SK-N-SH (cell line): Measurements from ENCODE around the gene MAPK12. TPM values are rescaled to one million over a fixed set of nuclear protein-coding genes. Genes with fewer than 3 reads are reported as not detected.
A peak's percentile ranks its signal among the peaks of the same experiment; 100 is the strongest.

Experiments used
- CTCF ChIA-PET: fragments of 300-600, 350-600 bp; formaldehyde crosslinking; extraction: SDS; loops from one replicate; lab custom pipeline; 2021; lab: Yijun Ruan, JAX
- POLR2A ChIA-PET: fragments of 350-600 bp; sonication (Branson Sonifier 250); formaldehyde crosslinking; extraction: SDS; loops from one replicate; lab custom pipeline; 2020; ENCODE audit warnings: antibody characterized with exemption, inconsistent platforms; lab: Yijun Ruan, JAX
- DNase-seq: peaks from one replicate; pipeline ENCODE4 v3.0.0; 2012
- H2AFZ ChIP-seq: fragments of 200-600 bp; sonication (generic); 2 replicates; pipeline ENCODE4 v1.8.1; 2016; ENCODE audit warnings: antibody characterized with exemption, mild to moderate bottlenecking, low read depth
- H3F3A ChIP-seq: fragments of 200-600 bp; sonication (generic); replicated peaks from 2 replicates; pipeline ENCODE3; 2016; ENCODE audit warnings: antibody characterized with exemption, mild to moderate bottlenecking; ENCODE audit not compliant: insufficient read depth
- H3K27ac ChIP-seq, 2 experiments: fragments of 200-500 bp in 1 of 2; fragments of 200-600 bp in 1 of 2; sonication (Bioruptor generic) in 1 of 2; sonication (generic), shearing (Covaris generic) in 1 of 2; 2 replicates each; pipeline versions ENCODE4 v1.5.1 to v1.6.1; 2014 to 2016; ENCODE audit warnings: low read depth in 2 of 2, inconsistent platforms in 1 of 2, low read length in 1 of 2, mild to moderate bottlenecking in 1 of 2, mixed read lengths in 1 of 2
- H3K27me3 ChIP-seq: fragments of 200-600 bp; sonication (generic), shearing (Covaris generic); 2 replicates; pipeline ENCODE4 v1.6.1; 2016; ENCODE audit warnings: mixed run types; ENCODE audit not compliant: insufficient read depth
- H3K36me3 ChIP-seq, 2 experiments: fragments of 200-500 bp in 1 of 2; fragments of 200-600 bp in 1 of 2; sonication (Bioruptor generic) in 1 of 2; sonication (generic) in 1 of 2; replicated peaks in 1 of 2; 2 replicates each; pipeline versions ENCODE3 to v1.5.1; 2014 to 2016; ENCODE audit warnings: low read length in 1 of 2, mild to moderate bottlenecking in 1 of 2; ENCODE audit not compliant: insufficient read depth in 2 of 2, control insufficient read depth in 1 of 2
- H3K4me1 ChIP-seq, 2 experiments: fragments of 200-500 bp in 1 of 2; fragments of 200-600 bp in 1 of 2; sonication (Bioruptor generic) in 1 of 2; sonication (generic), shearing (Covaris generic) in 1 of 2; 2 replicates each; pipeline versions ENCODE4 v1.5.1 to v1.6.1; 2014 to 2016; ENCODE audit warnings: low read depth in 1 of 2, low read length in 1 of 2, mixed run types in 1 of 2; ENCODE audit not compliant: insufficient read depth in 2 of 2, control insufficient read depth in 1 of 2
- H3K4me2 ChIP-seq: fragments of 200-600 bp; sonication (generic), shearing (Covaris generic); 2 replicates; pipeline ENCODE4 v1.6.1; 2017; ENCODE audit warnings: mixed run types
- H3K4me3 ChIP-seq, 2 experiments: fragments of 200-500 bp in 1 of 2; fragments of 200-600 bp in 1 of 2; sonication (Bioruptor generic) in 1 of 2; sonication (generic), shearing (Covaris generic) in 1 of 2; 2 replicates each; pipeline versions ENCODE4 v1.5.1 to v1.8.1; 2014 to 2016; ENCODE audit warnings: low read depth in 2 of 2, inconsistent platforms in 1 of 2, low read length in 1 of 2, mild to moderate bottlenecking in 1 of 2, mixed read lengths in 1 of 2, moderate library complexity in 1 of 2
- H3K79me2 ChIP-seq: fragments of 200-600 bp; sonication (generic); 2 replicates; pipeline ENCODE4 v1.8.1; 2017; ENCODE audit warnings: mild to moderate bottlenecking; ENCODE audit not compliant: insufficient read depth
- H3K9ac ChIP-seq: fragments of 200-600 bp; sonication (generic); 2 replicates; pipeline ENCODE4 v1.6.1; 2017; ENCODE audit warnings: mixed run types
- H3K9me2 ChIP-seq: fragments of 200-600 bp; sonication (generic); 2 replicates; pipeline ENCODE4 v1.6.1; 2017; ENCODE audit warnings: mixed run types
- H3K9me3 ChIP-seq: fragments of 200-600 bp; sonication (generic); 2 replicates; pipeline ENCODE4 v1.6.1; 2017; ENCODE audit warnings: mixed run types, mild to moderate bottlenecking, moderate library complexity
- H4K20me1 ChIP-seq: fragments of 200-600 bp; sonication (generic); 2 replicates; pipeline ENCODE4 v1.6.1; 2017; ENCODE audit warnings: mild to moderate bottlenecking, mixed run types; ENCODE audit not compliant: insufficient read depth
- CHD2 ChIP-seq: fragments of 150-350 bp; IDR thresholded peaks from 2 replicates; pipeline ENCODE4 v1.6.1; 2018; ENCODE audit warnings: low read length; ENCODE audit not compliant: partially characterized antibody
- ELF1 ChIP-seq: IDR thresholded peaks from 2 replicates; pipeline ENCODE4 v1.4.0; 2012
- FOSL2 ChIP-seq: IDR thresholded peaks from 2 replicates; pipeline ENCODE4 v1.4.0; 2012; ENCODE audit warnings: low read depth, mild to moderate bottlenecking, moderate library complexity, borderline replicate concordance
- IRF3 ChIP-seq: fragments of 150-350 bp; IDR thresholded peaks from 2 replicates; pipeline ENCODE4 v1.6.1; 2016; ENCODE audit warnings: mild to moderate bottlenecking, low read depth, low read length
- JUND ChIP-seq: IDR thresholded peaks from 2 replicates; pipeline ENCODE4 v1.4.0; 2012
- MXI1 ChIP-seq: IDR thresholded peaks from 2 replicates; pipeline ENCODE4 v1.6.1; 2012; ENCODE audit warnings: mild to moderate bottlenecking, low read depth, low read length, improper control_type of control experiment
- RCOR1 ChIP-seq: fragments of 150-350 bp; IDR thresholded peaks from 2 replicates; pipeline ENCODE4 v1.6.1; 2017; ENCODE audit warnings: antibody characterized with exemption, low read length
- SIN3A ChIP-seq: IDR thresholded peaks from 2 replicates; pipeline ENCODE4 v1.6.1; 2012; ENCODE audit warnings: low read depth, mild to moderate bottlenecking, low read length, moderate library complexity, borderline replicate concordance
- USF1 ChIP-seq: IDR thresholded peaks from 2 replicates; pipeline ENCODE4 v1.4.0; 2012; ENCODE audit warnings: low read depth, borderline replicate concordance
- ZBTB33 ChIP-seq: IDR thresholded peaks from 2 replicates; pipeline ENCODE4 v1.4.0; 2012; ENCODE audit warnings: low read depth, borderline replicate concordance
- WGBS: methylation state at CpG from one replicate; pipeline ENCODE4 v1.1.6; 2017; ENCODE audit warnings: low lambda C conversion rate; 5-methylcytosine and 5-hydroxymethylcytosine counted together
- polyA plus RNA-seq, 3 experiments: library from polyadenylated mRNA; depleted of rRNA; stranded (reverse); fragments of >200 nt; gene quantifications; 2 replicates each; pipeline ENCODE4 v1.2.3, GENCODE V29; 2012

The MAPK12 gene
- polyA plus RNA-seq, 1 of the 3 experiments (the other 2 are of a cell fraction), result 118 TPM

- no peak for TF ChIP-seq USF1
- TF ChIP-seq, all 33 proteins: peak for 0
These were observed 36.2 kb upstream of the MAPK12 start (continued) for GRCh38 chr22:50297510-50298265.

- POLR2A ChIA-PET, result interaction anchor here (0.5 kb wide), 1 partner anchor 9 kb away, joined by 3 read pairs; no protein-coding TSS in a partner anchor
- H3K4me1 ChIP-seq, result peaks cover 19 to 27% of the 10 kb centered on the region in 2 experiments; a peak in 3 of 4 replicates
- no peak overlapping the region for H3K9ac ChIP-seq
- WGBS, result 92% methylated on average over 10 of the region's 29 CpGs
- peaks cover 13% of the 10 kb centered on the region for H3F3A ChIP-seq
- no peaks in the 10 kb centered on the region for H3K9me2 ChIP-seq
- H3K27ac ChIP-seq, result peak overlapping the region; percentile 6 to 14; a peak in 2 of 4 replicates
- peaks cover 99% of the 10 kb centered on the region for H3K79me2 ChIP-seq
- no peak overlapping the region for H3K4me3 ChIP-seq
- peaks cover 0 to 4% of the 10 kb centered on the region in 2 experiments for H3K36me3 ChIP-seq
- TF ChIP-seq JUND (no peak), FOSL2 (no peak), RCOR1 (no peak)
- no peaks in the 10 kb centered on the region for H3K9me3 ChIP-seq
- H2AFZ ChIP-seq, result no peak overlapping the region
- no peaks in the 10 kb centered on the region for H3K27me3 ChIP-seq
- CTCF ChIA-PET, result interaction anchor here (0.6 to 2.4 kb wide), 5 partner anchors 11 to 45 kb away, joined by 3 to 9 read pairs (median 3); no protein-coding TSS in a partner anchor
- DNase-seq, result no peak
- H3K4me2 ChIP-seq, result no peak overlapping the region
- H4K20me1 ChIP-seq, result peaks cover 93% of the 10 kb centered on the region
These were observed 35.4 kb upstream of the MAPK12 start for GRCh38 chr22:50296658-50297490.

GRCh38 chr22:50294319-50294656, 32.8 kb upstream of the MAPK12 start:
- peak overlapping the region; percentile 7 to 80; a peak in 3 of 4 replicates for H3K27ac ChIP-seq
- peak overlapping the region; percentile 84; the same call in 1 of the 2 replicates for H3K4me2 ChIP-seq
- WGBS, result 48% methylated on average over 5 of the region's 5 CpGs
- H3K4me1 ChIP-seq, result peaks cover 6 to 22% of the 10 kb centered on the region in 2 experiments; a peak in 3 of 4 replicates
- CTCF ChIA-PET, result interaction anchor here (0.7 to 2.6 kb wide), 6 partner anchors 10 to 54 kb away, joined by 3 to 12 read pairs (median 4); no protein-coding TSS in a partner anchor
- POLR2A ChIA-PET, result no interaction called here
- H3K9ac ChIP-seq, result peak overlapping the region; percentile 68; the same call in 1 of the 2 replicates
- no peaks in the 10 kb centered on the region for H3K27me3 ChIP-seq
- H3K79me2 ChIP-seq, result peaks cover 99% of the 10 kb centered on the region
- H3K36me3 ChIP-seq, result peaks cover 8 to 17% of the 10 kb centered on the region in 2 experiments
- H4K20me1 ChIP-seq, result peaks cover 96% of the 10 kb centered on the region
- peaks cover 13% of the 10 kb centered on the region for H3F3A ChIP-seq
- no peak for DNase-seq
- no peak overlapping the region for H2AFZ ChIP-seq
- H3K4me3 ChIP-seq, result no peak overlapping the region; a peak in 1 of 4 replicates
- no peaks in the 10 kb centered on the region for H3K9me3 ChIP-seq
- no peak for TF ChIP-seq FOSL2
- no peak for TF ChIP-seq MXI1
- TF ChIP-seq USF1, result no peak
- no peak for TF ChIP-seq ELF1
- TF ChIP-seq SIN3A, result no peak
- TF ChIP-seq ZBTB33, result no peak
- TF ChIP-seq IRF3, result no peak
- TF ChIP-seq CHD2, result no peak
- no peaks in the 10 kb centered on the region for H3K9me2 ChIP-seq
